Psoas muscle (tissue), 8 donors: ENCODE measurements around the gene POC1A. TPM values are rescaled to one million over a fixed set of nuclear protein-coding genes. Genes with fewer than 3 reads are reported as not detected.

ENCODE experiments used
- ATAC-seq, 4 donors: fragments of 200-7000 bp; cut with Tn5 transposase; one replicate each; pipeline ENCODE4 v1.9.1; 2020; ENCODE audit warnings: moderate library complexity in 3 of 4, mild to moderate bottlenecking in 2 of 4
- DNase-seq, 2 donors: peaks; one replicate each; pipeline ENCODE4 v3.0.0-alpha.2; 2020
- H3K27ac ChIP-seq: fragments of 200-600 bp; one replicate; pipeline ENCODE4 v1.8.0; 2022
- H3K27me3 ChIP-seq, 3 donors: fragments of 200-600 bp in 1 of 3; one replicate each; pipeline versions ENCODE4 v1.6.1 to v1.8.0; 2013 to 2022; ENCODE audit warnings: low read length in 2 of 3, mild to moderate bottlenecking in 2 of 3, moderate library complexity in 1 of 3; ENCODE audit not compliant: insufficient read depth in 3 of 3
- H3K36me3 ChIP-seq, 2 donors: fragments of 200-600 bp in 1 of 2; one replicate each; pipeline versions ENCODE4 v1.6.1 to v1.8.0; 2013 to 2022; ENCODE audit warnings: low read depth in 1 of 2, mild to moderate bottlenecking in 1 of 2, moderate library complexity in 1 of 2; ENCODE audit not compliant: insufficient read depth in 1 of 2
- H3K4me1 ChIP-seq: fragments of 200-600 bp; one replicate; pipeline ENCODE4 v1.8.0; 2022
- H3K4me3 ChIP-seq: fragments of 200-600 bp; one replicate; pipeline ENCODE4 v1.8.0; 2022; ENCODE audit warnings: mild to moderate bottlenecking
- H3K9me3 ChIP-seq: fragments of 200-600 bp; one replicate; pipeline ENCODE4 v1.8.0; 2022
- CTCF ChIP-seq: fragments of 200-600 bp; IDR thresholded peaks from one replicate; pipeline ENCODE4 v1.8.0; 2022; ENCODE audit warnings: antibody characterized with exemption
- WGBS, 3 donors: extraction: QIAGEN DNeasy Blood & Tissue Kit; methylation state at CpG; one replicate each; pipeline versions ENCODE4 v1.1.6 to v1.1.7; 2013; 5-methylcytosine and 5-hydroxymethylcytosine counted together
- intact Hi-C, 2 donors: fragments of 100-400 bp; cut with DNase I; formaldehyde crosslinking; loops; one replicate each; pipeline versions ENCODE4 v1.11.0 to v1.14.2; 2022
- polyA plus RNA-seq, 3 donors: library from polyadenylated mRNA; stranded (reverse); fragments of 200-250 nt; gene quantifications; one replicate each; pipeline ENCODE4 v1.2.3, GENCODE V29; 2013
- total RNA-seq, 4 donors: library from RNA; stranded (reverse); fragmentation: NEBNext Ultra II Directional in 2 of 4; extraction: Animal tissue kit (Norgen Biotek cat#: 25700) in 2 of 4; gene quantifications; one replicate each; pipeline versions ENCODE4 v1.2.1 to v1.2.4, GENCODE V29; 2021 to 2023
- donor health status: healthy with polysubstance abuse.
- donor health status: DM: no; HTN: no; CAD: no; lungs with moderate emphysema.
- donor health status: Bipolar disorder and iron deficiency.
- donor health status: healthy.
- donor health status: DM: yes; HTN: yes; CAD: no.
- donor health status: DM: no; HTN: no; CAD: no.
- donor health status: DM: no; HTN: no; CAD: no.
- donor health status: DM: yes; HTN: yes; CAD: no.

Gene POC1A
- total and polyA plus RNA-seq, 7 donors, result 0.87 to 3.2 (median 1.7) TPM

GRCh38 chr3:52121813-52122212 lies 32.4 kb downstream of the POC1A start:
- ATAC-seq, result no peak

GRCh38 chr3:52121464-52121805 lies 32.8 kb downstream of the POC1A start:
- H3K9me3 ChIP-seq, result no peaks in the 10 kb centered on the region
- no peaks in the 10 kb centered on the region for H3K27me3 ChIP-seq
- no peaks in the 10 kb centered on the region for H3K4me1 ChIP-seq
- H3K36me3 ChIP-seq, result no peaks in the 10 kb centered on the region
- 49 to 69% (median 58%) methylated on average over 7 of the region's 7 CpGs for WGBS, 3 donors
- ATAC-seq (no peak), DNase-seq (peak; percentile 52 to 62)
- H3K4me3 ChIP-seq, result no peak overlapping the region
- intact Hi-C loops, result loop anchor here (2.0 to 5.0 kb wide), 3 partner anchors 49 to 119 kb away; no protein-coding TSS in a partner anchor
- H3K27ac ChIP-seq, result peak overlapping the region; percentile 46
- no peak for TF ChIP-seq CTCF

More at GRCh38 chr3:52121813-52122212, 32.4 kb downstream of the POC1A start:
- TF ChIP-seq CTCF, result no peak
- 75 to 79% (median 77%) methylated on average over 6 of the region's 6 CpGs for WGBS, 3 donors
- Histone ChIP-seq H3K36me3 (no peaks in the 10 kb centered on the region), H3K4me1 (no peaks in the 10 kb centered on the region), H3K27me3 (no peaks in the 10 kb centered on the region), H3K27ac (peak overlapping the region; percentile 46), H3K4me3 (no peak overlapping the region), H3K9me3 (no peaks in the 10 kb centered on the region)
- intact Hi-C loops, result loop anchor here (2.0 to 5.0 kb wide), 3 partner anchors 50 to 120 kb away; no protein-coding TSS in a partner anchor
- DNase-seq, result peak in 1 of 2 donors; percentile 45

- no peaks in the 10 kb centered on the region for H3K27me3 ChIP-seq
- no peak for TF ChIP-seq CTCF
- peak overlapping the region; percentile 46 for H3K27ac ChIP-seq
- no peaks in the 10 kb centered on the region for H3K4me1 ChIP-seq
- ATAC-seq, result no peak
- DNase-seq, result peak in 1 of 2 donors; percentile 35
- 77 to 84% (median 80%) methylated on average over 3 of the region's 3 CpGs for WGBS, 3 donors
- intact Hi-C loops, result loop anchor here (2.0 to 5.0 kb wide), 3 partner anchors 49 to 119 kb away; no protein-coding TSS in a partner anchor
- no peaks in the 10 kb centered on the region for H3K36me3 ChIP-seq
- H3K4me3 ChIP-seq, result no peak overlapping the region
- H3K9me3 ChIP-seq, result no peaks in the 10 kb centered on the region
Observed at GRCh38 chr3:52120556-52121463, 33.4 kb downstream of the POC1A start.

- Histone ChIP-seq H3K27me3 (no peaks in the 10 kb centered on the region), H3K9me3 (no peaks in the 10 kb centered on the region), H3K4me1 (no peaks in the 10 kb centered on the region), H3K27ac (no peak overlapping the region), H3K36me3 (no peaks in the 10 kb centered on the region), H3K4me3 (no peak overlapping the region)
- WGBS, 3 donors, result 87 to 96% (median 88%) methylated on average over 6 of the region's 6 CpGs
- no peak for TF ChIP-seq CTCF
- ATAC-seq (no peak), DNase-seq (peak in 1 of 2 donors; percentile 28)
- intact Hi-C loops, result loop anchor here (2.0 to 5.0 kb wide), 3 partner anchors 48 to 118 kb away; no protein-coding TSS in a partner anchor
Observed at GRCh38 chr3:52119826-52120225, 34.4 kb downstream of the POC1A start.
